Colon (tissue), 2 donors: Measurements from ENCODE around the gene PTPRG.

Experiments
- FAIRE-seq: peaks from 2 replicates; lab custom pipeline; 2012; peaks lifted over from hg19 to GRCh38; lab: Jason Lieb, UNC
- donor health status: control.
- donor health status: control.

Gene PTPRG

GRCh38 chr3:62293051-62293780 lies 731.8 kb downstream of the PTPRG start:
- FAIRE-seq, result no peak

DNA sequence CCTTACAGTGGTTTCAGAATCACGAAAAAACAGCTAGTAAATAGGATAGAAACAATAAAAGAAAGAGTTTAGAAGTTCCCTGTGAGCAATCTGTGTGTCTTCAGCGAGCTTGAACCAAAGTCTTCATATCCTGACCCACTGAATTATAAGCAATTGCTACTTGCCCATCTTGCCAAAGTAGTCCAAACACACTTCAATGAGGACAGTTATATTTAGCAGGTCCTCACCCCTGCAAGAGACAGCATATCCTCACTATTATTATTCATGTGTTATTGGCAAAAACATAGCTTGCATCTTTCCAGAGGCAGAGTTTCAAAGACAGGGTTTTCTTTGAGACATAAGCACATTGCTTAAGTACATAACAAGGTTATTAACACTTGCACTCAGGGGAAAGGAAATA lies 734.2 kb downstream of the PTPRG start:
- no peak for FAIRE-seq

GRCh38 chr3:62300617-62301016 lies 739.2 kb downstream of the PTPRG start:
- no peak for FAIRE-seq

DNA sequence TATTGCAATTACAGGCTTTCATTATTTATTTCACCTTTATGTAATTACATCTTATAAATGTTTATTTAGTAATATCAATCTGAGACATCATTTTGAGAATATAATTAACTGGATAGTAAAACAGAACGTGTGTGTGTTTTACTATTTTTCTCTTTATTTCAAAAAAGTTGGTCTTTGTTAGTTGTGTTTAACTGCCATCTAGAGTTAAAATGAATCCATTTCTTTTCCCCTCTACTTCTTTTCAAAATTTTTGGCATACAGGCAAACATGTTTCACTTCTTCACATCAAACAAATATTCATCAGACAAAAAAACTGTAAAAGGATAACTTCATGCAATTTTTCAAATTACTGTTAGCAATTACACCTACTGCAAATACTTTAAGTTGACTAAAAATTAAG lies 750.8 kb downstream of the PTPRG start:
- peak; percentile 21 for FAIRE-seq

DNA sequence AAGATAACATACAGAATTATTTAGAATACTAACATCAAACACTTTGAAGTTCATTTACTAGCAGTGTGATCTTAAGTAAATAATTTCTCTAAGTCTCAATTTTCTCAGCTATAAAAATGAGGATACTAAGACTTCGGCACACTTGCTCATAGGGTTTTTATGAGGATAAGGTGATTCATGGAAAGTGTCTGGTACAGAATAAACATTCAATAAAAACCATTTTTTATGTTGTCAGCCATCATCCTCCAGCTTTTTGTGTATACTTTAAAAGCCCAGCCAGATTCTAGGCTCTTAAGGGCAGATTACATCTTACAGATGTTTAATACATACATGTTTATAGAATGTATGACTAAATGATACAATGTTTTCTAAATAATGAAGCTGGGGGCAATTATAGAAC lies 755.2 kb downstream of the PTPRG start:
- FAIRE-seq, result no peak

DNA sequence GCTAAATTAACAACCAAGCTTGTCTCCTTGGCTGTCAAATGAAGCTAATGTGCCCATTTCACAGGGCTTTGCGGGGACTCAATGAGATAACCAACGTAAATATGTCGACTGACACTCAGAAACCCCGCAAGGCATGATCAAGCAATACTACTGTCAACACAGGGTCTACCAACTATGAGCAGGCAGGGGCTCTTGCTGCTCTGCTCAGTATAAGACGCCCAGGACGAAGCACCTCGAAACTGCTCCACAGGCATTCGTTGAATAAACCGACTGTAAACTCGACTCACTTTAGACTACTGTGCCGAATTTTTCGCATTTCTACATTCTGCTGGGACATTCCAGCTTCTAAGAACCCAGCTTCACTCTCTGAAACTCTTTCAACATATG lies 757.0 kb downstream of the PTPRG start:
- no peak for FAIRE-seq

GRCh38 chr3:62318752-62319569 lies 757.6 kb downstream of the PTPRG start:
- no peak for FAIRE-seq

- FAIRE-seq, result no peak
Measured at GRCh38 chr3:62319570-62320243, 758.3 kb downstream of the PTPRG start.

GRCh38 chr3:62323241-62323640 lies 761.9 kb downstream of the PTPRG start:
- no peak for FAIRE-seq

- no peak for FAIRE-seq
Measured at GRCh38 chr3:62325896-62326295, 764.5 kb downstream of the PTPRG start.

DNA sequence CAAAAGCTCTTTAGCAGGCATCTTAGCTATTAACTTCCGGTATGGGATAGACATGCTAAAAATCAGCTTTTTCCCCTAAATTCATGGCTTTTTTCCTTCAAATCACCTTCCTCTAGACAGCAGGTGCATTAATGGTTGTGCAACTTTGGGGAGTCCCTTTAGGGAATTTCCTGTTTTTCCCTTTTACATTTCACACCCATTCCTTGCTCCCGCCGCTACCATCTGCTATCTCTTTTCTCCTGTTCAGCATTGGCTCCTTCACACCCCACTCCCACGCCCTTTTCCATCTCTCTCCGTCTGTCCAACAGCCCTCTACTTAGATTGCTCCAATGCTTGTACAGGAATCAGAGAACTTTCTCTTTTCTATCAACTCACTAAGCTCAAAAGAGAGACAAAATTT lies 768.6 kb downstream of the PTPRG start:
- FAIRE-seq, result no peak

GRCh38 chr3:62332017-62332416 lies 770.6 kb downstream of the PTPRG start:
- no peak for FAIRE-seq

GRCh38 chr3:62332835-62333244 lies 771.5 kb downstream of the PTPRG start:
- FAIRE-seq, result no peak

- no peak for FAIRE-seq
Measured at GRCh38 chr3:62335196-62335595, 773.8 kb downstream of the PTPRG start.

DNA sequence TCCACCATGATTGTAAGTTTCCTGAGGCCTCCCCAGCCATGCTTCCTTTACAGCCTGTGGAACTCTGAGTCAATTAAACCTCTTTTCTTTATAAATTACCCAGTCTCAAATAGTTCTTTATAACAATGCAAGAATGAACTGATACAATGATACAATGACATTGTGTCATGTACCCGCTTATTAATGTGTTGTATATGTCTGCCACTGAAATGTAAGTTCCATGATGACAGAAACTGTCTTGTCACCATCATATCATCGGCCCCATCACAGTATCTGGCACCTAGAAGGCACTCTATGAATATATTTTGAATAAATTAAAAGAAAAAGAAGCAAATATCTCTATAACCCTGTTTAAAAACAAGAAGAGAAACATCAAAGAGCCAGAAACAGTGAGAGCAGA lies 782.4 kb downstream of the PTPRG start:
- FAIRE-seq, result no peak
